Measurements from ENCODE around the gene TMEM37.

DNA sequence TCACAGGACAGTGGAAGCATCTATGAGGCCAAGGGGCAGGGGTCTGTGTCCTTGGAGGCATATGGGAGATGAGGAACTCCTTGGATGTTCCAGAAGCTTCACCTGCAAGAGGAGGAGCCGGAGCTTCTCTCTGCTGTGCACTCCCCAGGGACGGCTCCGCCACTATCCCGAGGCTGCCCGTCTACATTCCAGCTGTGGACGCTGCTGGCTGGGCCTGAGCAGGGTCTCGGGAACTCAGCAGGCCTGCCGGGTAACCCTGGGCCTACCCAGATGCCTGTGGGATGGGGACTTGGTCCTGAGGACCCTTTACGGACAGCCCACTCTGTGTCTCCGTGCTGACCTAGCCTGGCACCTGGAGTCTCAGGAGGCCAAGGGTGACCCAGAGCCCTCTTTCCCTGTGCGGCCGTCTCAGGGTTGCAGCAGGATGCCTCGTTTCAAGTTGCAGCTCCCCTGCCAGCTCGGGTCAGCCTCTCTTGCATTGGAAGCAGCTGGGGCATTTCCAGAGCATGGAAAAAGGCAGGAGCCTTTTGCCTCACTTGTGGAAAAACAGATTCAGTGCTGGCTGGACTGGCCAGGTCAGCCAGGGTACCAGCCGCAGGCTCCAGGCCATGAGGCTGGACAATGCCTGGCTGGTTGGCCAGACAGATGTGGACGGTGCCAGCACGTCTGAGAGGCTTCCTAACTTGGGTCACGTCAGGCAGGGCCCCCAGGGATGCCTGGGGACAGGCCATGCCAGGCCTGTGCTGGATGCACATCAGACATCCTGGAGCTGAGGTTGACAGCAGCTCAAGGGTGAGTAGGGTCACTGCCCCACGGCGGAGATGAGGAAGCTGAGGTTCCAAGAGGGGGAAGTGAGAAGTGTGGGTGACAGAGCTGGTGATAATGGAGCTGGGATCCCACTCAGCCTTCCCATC, 51.1 kb downstream of the TMEM37 start:
- TF ChIP-seq GABPB1 (CRISPR knock-in tag; IDR thresholded peaks at IDR 0.05) (no peak), SMAD3 (CRISPR knock-in tag; IDR thresholded peaks at IDR 0.05; ENCODE audit: borderline replicate concordance) (no peak), NFYB (CRISPR knock-in tag; conservative IDR thresholded peaks at IDR 0.05; ENCODE audit: low read depth) (no peak)
- TF ChIP-seq, protein P1, sequence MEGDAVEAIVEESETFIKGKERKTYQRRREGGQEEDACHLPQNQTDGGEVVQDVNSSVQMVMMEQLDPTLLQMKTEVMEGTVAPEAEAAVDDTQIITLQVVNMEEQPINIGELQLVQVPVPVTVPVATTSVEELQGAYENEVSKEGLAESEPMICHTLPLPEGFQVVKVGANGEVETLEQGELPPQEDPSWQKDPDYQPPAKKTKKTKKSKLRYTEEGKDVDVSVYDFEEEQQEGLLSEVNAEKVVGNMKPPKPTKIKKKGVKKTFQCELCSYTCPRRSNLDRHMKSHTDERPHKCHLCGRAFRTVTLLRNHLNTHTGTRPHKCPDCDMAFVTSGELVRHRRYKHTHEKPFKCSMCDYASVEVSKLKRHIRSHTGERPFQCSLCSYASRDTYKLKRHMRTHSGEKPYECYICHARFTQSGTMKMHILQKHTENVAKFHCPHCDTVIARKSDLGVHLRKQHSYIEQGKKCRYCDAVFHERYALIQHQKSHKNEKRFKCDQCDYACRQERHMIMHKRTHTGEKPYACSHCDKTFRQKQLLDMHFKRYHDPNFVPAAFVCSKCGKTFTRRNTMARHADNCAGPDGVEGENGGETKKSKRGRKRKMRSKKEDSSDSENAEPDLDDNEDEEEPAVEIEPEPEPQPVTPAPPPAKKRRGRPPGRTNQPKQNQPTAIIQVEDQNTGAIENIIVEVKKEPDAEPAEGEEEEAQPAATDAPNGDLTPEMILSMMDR (IDR thresholded peaks at IDR 0.05): no peak
- TF ChIP-seq, protein P2, sequence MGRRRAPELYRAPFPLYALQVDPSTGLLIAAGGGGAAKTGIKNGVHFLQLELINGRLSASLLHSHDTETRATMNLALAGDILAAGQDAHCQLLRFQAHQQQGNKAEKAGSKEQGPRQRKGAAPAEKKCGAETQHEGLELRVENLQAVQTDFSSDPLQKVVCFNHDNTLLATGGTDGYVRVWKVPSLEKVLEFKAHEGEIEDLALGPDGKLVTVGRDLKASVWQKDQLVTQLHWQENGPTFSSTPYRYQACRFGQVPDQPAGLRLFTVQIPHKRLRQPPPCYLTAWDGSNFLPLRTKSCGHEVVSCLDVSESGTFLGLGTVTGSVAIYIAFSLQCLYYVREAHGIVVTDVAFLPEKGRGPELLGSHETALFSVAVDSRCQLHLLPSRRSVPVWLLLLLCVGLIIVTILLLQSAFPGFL (CRISPR knock-in tag; IDR thresholded peaks at IDR 0.05; ENCODE audit: borderline replicate concordance): no peak

All from WTC11 (cell line).